ENCODE data around the gene AGTPBP1. TPM values are rescaled to one million over a fixed set of nuclear protein-coding genes. Genes with fewer than 3 reads are reported as not detected.

The AGTPBP1 gene
- total RNA-seq, 4 donors from 2014 or later = 16.9 to 35.2 (median 20.5) TPM

DNA sequence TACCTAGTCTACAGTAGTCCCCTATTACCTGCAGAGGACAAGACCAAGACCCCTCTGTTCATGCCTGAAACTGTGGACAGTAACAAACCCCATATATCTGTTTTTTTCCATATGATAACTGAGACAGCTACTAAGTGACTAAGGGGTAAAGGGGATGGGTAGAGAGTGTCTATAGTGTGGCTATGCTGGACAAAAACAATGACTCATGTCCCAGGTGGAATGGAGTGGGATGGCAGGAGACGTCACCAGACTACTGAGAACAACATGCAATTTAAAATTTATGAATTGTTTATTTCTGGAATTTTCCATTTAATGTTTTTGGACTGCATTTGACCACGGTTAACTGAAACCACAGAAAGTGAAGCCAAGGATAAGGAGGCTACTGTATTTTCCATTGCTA is 171.8 kb downstream of the AGTPBP1 start:
- DNase-seq (ENCODE audit: low spot score in 2 of 2) = no peak
- WGBS, 2 donors = 26 to 46% methylated on average over 2 of the region's 2 CpGs
- TF ChIP-seq EP300 (IDR thresholded peaks at IDR 0.05) (no peak), POLR2A (IDR thresholded peaks at IDR 0.05) (no peak)
- TF ChIP-seq, protein P1, sequence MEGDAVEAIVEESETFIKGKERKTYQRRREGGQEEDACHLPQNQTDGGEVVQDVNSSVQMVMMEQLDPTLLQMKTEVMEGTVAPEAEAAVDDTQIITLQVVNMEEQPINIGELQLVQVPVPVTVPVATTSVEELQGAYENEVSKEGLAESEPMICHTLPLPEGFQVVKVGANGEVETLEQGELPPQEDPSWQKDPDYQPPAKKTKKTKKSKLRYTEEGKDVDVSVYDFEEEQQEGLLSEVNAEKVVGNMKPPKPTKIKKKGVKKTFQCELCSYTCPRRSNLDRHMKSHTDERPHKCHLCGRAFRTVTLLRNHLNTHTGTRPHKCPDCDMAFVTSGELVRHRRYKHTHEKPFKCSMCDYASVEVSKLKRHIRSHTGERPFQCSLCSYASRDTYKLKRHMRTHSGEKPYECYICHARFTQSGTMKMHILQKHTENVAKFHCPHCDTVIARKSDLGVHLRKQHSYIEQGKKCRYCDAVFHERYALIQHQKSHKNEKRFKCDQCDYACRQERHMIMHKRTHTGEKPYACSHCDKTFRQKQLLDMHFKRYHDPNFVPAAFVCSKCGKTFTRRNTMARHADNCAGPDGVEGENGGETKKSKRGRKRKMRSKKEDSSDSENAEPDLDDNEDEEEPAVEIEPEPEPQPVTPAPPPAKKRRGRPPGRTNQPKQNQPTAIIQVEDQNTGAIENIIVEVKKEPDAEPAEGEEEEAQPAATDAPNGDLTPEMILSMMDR (IDR thresholded peaks at IDR 0.05) = no peak

DNA sequence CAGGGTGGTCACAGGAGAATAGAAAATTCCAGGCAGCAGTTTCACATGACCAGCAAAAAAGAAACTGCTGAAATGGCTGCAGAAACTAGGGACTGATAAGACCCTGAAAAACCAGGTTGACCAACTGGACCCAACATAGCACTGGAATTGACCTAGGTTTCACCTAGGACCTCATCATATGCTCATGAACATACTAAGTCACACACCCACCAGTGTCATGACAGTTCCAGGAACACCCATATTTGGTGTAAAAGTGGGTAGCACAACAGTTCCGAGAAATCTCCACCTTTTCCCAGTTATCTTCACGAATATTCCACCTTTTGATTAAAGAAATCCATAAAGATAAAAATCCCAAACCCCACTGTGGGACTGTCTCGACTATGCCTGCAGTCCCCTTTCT is 182.2 kb downstream of the AGTPBP1 start:
- H3K27me3 ChIP-seq = no peaks in the 10 kb centered on the region
- DNase-seq (ENCODE audit: low spot score in 2 of 2) = no peak
- WGBS, 2 donors = 80 to 82% methylated on average over 3 of the region's 3 CpGs
- no peaks in the 10 kb centered on the region for H3K9me3 ChIP-seq
- H3K4me3 ChIP-seq = no peak overlapping the region
- H3K36me3 ChIP-seq = peaks cover 0 to 6% (median 0%) of the 10 kb centered on the region in 3 donors
- no peak overlapping the region for H3K27ac ChIP-seq
- TF ChIP-seq, protein P1 (IDR thresholded peaks at IDR 0.05) = no peak
- H3K4me1 ChIP-seq = no peaks in the 10 kb centered on the region

More for the DNA sequence above, 171.8 kb downstream of the AGTPBP1 start:
- Histone ChIP-seq H3K4me1 (peaks cover 0 to 3% (median 0%) of the 10 kb centered on the region in 4 donors), H3K4me3 (no peak overlapping the region), H3K27ac (no peak overlapping the region), H3K27me3 (no peaks in the 10 kb centered on the region), H3K36me3 (peaks cover 0 to 15% (median 0%) of the 10 kb centered on the region in 3 donors), H3K9me3 (no peaks in the 10 kb centered on the region)

DNA sequence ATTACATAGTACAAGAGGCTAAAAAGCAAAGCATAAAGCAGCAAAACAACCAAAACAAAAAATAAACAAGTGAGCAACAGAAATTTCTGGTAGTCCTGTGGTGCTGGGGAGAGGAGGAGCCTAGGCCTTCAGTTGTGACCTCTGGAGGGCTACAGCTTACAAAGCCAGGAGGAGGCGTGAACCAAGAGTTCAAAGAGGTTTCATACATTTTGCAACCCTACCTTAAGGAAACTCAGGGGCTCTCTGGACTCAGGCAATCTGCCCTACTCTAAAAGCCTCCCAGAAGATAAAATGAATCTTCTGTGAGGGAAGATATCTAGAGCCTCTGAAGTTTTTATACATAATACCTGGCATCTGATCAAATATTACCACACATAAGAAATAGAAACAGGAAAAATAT is 187.4 kb downstream of the AGTPBP1 start:
- Histone ChIP-seq H3K27ac (no peak overlapping the region), H3K4me1 (no peaks in the 10 kb centered on the region), H3K4me3 (no peak overlapping the region), H3K36me3 (no peaks in the 10 kb centered on the region), H3K27me3 (no peaks in the 10 kb centered on the region), H3K9me3 (no peaks in the 10 kb centered on the region)
- 83 to 95% methylated on average over 1 of the region's 1 CpG for WGBS, 2 donors
- DNase-seq (ENCODE audit: low spot score in 2 of 2) = no peak
- TF ChIP-seq EP300 (IDR thresholded peaks at IDR 0.05) (no peak), POLR2A (IDR thresholded peaks at IDR 0.05) (no peak)
- TF ChIP-seq, protein P1 (IDR thresholded peaks at IDR 0.05) = no peak

DNA sequence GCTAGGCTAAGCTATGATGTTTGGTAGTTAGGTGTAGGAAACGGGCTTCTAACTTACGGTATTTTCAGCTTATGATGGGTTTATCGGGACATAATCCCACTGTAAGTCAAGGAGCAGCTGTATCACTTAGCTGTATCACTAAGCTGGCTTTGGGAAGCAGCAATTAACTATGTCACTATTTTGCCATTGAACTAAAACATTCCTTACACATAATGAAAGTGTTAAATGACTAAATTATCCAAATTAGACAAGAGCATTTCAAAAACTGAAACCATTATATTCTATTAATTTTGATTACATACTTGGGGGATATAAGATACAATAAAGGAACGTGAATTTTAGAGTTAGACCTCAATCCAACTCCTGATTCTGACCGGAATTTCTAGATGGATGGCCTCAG is 188.3 kb downstream of the AGTPBP1 start:
- WGBS, 2 donors = 95 to 99% methylated on average over 5 of the region's 5 CpGs

DNA sequence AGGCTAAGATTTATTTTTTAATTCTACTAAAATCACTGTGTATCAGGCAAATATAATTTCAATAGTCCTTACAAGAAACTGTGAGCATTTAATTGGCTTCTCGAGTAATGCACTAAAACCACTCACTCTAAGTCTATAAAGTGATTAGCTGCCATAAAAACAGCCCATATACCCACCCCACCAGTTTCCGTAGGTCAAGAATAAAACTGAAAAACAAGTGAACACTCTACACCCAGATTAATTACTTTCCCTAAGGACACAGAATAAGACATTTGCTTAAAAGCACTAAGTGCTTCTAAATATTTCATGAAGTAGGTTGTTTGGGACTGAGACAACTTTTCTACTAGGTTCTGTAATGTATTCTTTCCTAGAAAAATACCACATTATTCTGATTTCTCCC is 194.2 kb downstream of the AGTPBP1 start:
- WGBS, 2 donors = 84 to 87% methylated on average over 2 of the region's 2 CpGs
- no peaks in the 10 kb centered on the region for H3K36me3 ChIP-seq
- DNase-seq (ENCODE audit: low spot score in 2 of 2) = no peak
- no peaks in the 10 kb centered on the region for H3K9me3 ChIP-seq
- no peaks in the 10 kb centered on the region for H3K4me1 ChIP-seq
- TF ChIP-seq, protein P1 (IDR thresholded peaks at IDR 0.05) = no peak
- TF ChIP-seq EP300 (IDR thresholded peaks at IDR 0.05) (no peak), POLR2A (IDR thresholded peaks at IDR 0.05) (no peak)
- no peak overlapping the region for H3K27ac ChIP-seq
- no peaks in the 10 kb centered on the region for H3K27me3 ChIP-seq
- H3K4me3 ChIP-seq = no peak overlapping the region

More for the DNA sequence above, 188.3 kb downstream of the AGTPBP1 start:
- no peaks in the 10 kb centered on the region for H3K36me3 ChIP-seq
- TF ChIP-seq, protein P1 (IDR thresholded peaks at IDR 0.05) = no peak
- TF ChIP-seq POLR2A (IDR thresholded peaks at IDR 0.05) (no peak), EP300 (IDR thresholded peaks at IDR 0.05) (no peak)
- H3K27me3 ChIP-seq = no peaks in the 10 kb centered on the region
- no peak for DNase-seq (ENCODE audit: low spot score in 2 of 2)
- no peaks in the 10 kb centered on the region for H3K9me3 ChIP-seq
- H3K27ac ChIP-seq = no peak overlapping the region
- H3K4me1 ChIP-seq = no peaks in the 10 kb centered on the region
- H3K4me3 ChIP-seq = no peak overlapping the region
